Activated T-helper 1 cell treated with anti-CD3 and anti-CD28 coated beads, Interleukin-2, amount 50 U/mL, for 16 hours (primary cell): ENCODE data around the gene TBC1D14.
A peak's percentile ranks its signal among the peaks of the same experiment; 100 is the strongest.
"Not testable (repeated sequence)": the region's sequence is repeated elsewhere in the genome, so short reads cannot be mapped to it uniquely, and the experiment has no call there.

Experiments used
- DNase-seq, 2 donors: peaks; one replicate each; pipeline ENCODE4 v3.0.0-alpha.2; 2020; ENCODE audit warnings: low read depth in 1 of 2, low spot score in 1 of 2

Gene TBC1D14

GRCh38 chr4:6908432-6909112 is 1.1 kb upstream of the TBC1D14 start:
- DNase-seq: no peak

GRCh38 chr4:6909970-6910339 is 329 bp downstream of the TBC1D14 start:
- peak in 1 of 2 donors; percentile 27 for DNase-seq

- DNase-seq: no peak
Measured at GRCh38 chr4:6910340-6910959, 824 bp downstream of the TBC1D14 start.

GRCh38 chr4:6910960-6911874 is 1.6 kb downstream of the TBC1D14 start:
- DNase-seq: no peak

DNA sequence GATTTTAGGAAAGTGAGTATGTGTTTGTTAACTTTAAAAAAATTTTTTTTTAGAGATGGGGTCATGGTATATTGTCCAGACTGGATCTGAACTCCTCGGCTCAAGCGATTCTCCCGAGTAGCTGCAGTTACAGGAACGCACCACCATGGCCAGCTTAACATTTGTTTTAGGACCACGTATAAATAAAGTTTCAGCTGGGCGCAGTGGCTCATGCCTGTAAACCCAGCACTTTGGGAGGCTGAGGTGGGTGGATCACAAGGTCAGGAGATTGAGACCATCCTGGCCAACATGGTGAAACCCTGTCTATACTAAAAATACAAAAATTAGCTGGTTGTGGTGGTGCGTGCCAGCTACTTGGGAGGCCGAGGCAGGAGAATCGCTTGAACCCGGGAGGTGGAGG is 2.3 kb downstream of the TBC1D14 start:
- not testable (repeated sequence) for DNase-seq

- DNase-seq: no peak
Measured at GRCh38 chr4:6912441-6912840, 2.8 kb downstream of the TBC1D14 start.

- DNase-seq: no peak
Measured at GRCh38 chr4:6913350-6913905, 3.8 kb downstream of the TBC1D14 start.

- DNase-seq: no peak
Measured at GRCh38 chr4:6914448-6914847, 4.8 kb downstream of the TBC1D14 start.

- no peak for DNase-seq
Measured at GRCh38 chr4:6915041-6916005, 5.7 kb downstream of the TBC1D14 start.

GRCh38 chr4:6916069-6916586 is 6.5 kb downstream of the TBC1D14 start:
- no peak for DNase-seq

DNA sequence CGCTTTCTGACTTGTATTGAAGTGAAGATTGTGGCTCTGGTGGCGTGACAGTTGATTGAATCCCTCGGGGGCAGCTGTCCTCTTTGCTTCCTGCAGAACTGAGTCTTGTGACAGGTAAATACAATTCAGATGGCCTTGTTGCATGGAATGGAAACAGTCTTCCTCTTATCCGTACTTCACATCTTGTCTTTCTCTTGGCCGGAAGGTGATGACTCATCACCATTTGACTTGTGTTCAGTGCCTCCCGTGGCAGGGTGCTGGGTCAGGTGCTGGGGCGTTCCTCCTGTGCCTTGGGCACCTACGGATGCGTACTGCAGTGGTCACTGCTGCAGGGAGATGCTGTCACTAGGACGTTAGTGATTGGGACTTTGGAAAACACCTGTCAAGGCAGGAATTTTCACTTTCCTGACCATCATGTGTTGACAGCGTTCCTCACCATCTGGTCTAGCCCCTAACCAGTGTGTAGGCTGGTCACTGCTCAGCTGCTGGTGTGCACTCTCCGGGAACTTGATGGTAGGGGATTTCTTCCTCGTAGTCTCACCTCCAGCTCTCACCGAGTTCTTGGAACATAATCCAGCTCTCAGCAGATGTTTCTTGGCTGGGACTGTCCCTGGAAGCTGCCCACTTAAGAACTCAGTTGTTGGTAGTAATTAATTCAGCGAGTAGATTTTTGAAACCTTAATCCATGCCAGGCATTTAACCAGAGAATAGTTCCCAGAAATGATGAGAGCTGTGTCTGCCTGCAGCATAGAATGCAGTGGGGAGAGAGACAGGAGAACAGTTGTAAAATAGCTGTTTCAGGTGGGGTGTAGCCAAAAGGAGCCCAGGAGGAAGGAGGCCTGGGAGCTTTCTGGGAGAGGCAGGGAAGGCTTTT is 7.2 kb downstream of the TBC1D14 start:
- DNase-seq: peak; percentile 44 to 45

DNA sequence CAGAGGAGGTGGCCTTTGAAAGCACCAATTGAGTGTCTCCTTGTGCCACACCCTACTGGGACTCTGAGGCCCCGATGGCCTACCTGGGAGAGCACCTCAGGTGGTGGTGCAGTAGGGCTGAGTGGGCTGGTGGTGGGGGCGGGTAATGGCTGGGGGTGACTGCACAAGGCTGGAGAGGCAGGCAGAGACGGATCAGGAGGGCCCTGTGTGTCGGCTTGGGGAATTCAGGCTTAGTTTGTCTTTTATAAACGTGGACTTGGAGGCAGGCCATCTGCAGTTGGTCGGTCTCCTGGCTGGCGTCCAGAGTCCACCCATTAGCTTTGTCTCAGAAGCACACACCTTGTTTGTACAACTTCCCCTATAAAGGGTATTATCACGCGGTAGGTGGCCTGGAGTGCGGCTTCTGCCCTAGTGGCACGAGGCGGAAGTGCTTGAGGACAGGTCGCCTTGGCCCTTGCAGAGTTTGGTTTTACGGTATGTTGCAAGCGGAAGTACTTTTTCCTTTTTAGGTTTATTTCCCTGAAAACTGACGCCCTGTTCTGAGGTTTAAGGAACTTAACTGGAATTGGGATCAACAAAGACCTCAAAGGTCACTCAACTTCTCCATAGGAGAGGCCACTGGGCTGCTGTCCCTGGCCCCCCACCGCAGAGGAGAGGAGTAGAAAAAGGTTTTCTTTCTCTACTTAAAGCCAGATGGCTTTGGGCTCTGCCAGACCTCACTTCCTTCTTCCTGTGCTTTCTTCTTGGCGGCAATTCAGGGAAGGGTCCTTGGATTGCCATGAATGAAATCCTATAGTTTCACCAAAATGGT is 8.0 kb downstream of the TBC1D14 start:
- DNase-seq: no peak

DNA sequence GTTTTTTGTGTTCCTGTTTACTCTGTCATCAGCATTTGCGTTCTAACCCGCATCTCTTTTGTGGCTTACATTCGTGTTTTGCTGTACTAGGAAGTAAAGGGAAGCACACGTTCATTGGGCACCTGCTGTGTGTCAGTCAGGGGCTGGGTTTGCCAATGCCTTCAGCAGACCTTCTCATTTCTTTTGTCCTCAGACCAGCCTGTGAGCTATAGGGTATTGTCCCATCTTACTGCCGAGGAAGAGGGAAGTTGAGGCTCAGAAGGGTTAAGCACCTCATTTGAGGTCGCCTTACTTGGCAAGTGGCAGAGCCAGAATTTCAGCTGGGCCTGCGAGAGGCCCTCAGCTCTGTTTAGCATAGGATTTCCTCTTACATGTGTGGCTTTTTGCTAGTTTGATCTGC is 8.7 kb downstream of the TBC1D14 start:
- no peak for DNase-seq

GRCh38 chr4:6920171-6920570 is 10.5 kb downstream of the TBC1D14 start:
- no peak for DNase-seq

DNA sequence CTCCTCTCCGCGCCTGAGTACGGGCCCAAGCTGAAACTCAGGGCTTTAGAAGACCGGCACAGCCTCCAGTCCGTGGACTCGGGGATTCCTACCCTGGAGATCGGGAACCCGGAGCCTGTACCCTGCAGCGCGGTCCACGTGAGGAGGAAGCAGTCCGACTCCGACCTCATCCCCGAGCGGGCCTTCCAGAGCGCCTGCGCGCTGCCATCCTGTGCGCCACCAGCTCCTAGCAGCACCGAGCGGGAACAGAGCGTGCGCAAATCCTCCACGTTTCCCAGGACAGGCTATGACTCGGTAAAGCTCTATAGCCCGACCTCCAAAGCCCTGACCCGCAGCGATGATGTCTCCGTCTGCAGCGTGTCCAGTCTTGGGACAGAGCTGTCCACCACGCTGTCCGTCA is 13.9 kb downstream of the TBC1D14 start:
- no peak for DNase-seq

GRCh38 chr4:6924361-6924779 is 14.7 kb downstream of the TBC1D14 start:
- no peak for DNase-seq

DNA sequence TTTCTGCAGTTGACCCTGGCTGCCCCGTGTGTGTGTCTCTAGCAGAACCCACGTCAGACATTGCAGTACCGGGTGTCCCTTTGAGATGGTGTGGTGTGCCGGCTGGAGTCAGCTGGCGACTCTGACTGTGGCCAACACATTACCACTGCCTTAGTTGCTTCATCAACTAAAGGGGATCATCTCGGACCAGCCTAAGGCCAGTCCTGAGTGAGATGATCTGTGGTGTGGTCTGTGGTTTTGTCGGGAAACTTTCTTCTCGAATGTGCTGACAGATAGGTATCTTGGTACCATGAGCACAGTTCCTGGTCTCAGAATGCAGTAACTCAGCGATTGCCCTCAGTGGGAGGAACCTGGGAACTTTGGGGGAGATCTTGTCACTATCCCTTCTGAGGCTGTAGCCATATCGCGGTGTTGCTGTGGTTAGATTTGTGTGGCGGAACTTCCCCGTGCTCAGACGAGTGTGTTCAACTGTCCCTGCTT is 15.8 kb downstream of the TBC1D14 start:
- DNase-seq: no peak

DNA sequence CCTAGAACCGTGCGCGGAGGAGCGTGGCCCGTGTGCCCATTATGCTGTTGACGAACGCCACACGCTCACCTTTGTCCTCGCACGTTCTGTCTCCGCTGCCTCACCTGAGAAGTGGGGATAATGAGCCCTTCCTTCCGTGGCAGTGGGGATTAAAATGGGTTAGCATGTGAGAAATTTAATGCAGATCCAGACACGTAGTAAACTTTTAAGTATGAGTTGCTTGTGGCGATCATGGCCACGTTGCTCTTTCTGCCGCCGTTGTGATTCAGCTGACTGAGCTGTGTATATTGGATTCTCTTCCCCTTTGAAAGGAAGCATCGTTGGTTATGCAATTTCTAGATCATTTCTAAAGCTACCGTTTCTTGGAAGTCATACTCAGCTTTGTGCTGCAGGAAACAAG is 16.5 kb downstream of the TBC1D14 start:
- no peak for DNase-seq
